ENCODE measurements around the gene STK31. TPM values are rescaled to one million over a fixed set of nuclear protein-coding genes. Genes with fewer than 3 reads are reported as not detected.

STK31 gene
- total RNA-seq = under 1 TPM in 3 of 4 donors, not detected in 1; 0.08 to 0.78 (median 0.27) TPM

GRCh38 chr7:23710000-23710399 lies at the start of gene STK31:
Gene STK31 (plus strand): TSS chr7:23710219. CDS start chr7:23710286, 67 bp downstream.
- intact Hi-C loops (cut with DNase I; ENCODE audit: low total_unique reads) = no loop called here
- no peak for DNase-seq (ENCODE audit: low spot score in 2 of 2)
- TF ChIP-seq POLR2A (IDR thresholded peaks at IDR 0.05) = no peak
- TF ChIP-seq CTCF (IDR thresholded peaks at IDR 0.05) = no peak
- no peak within 1 kb of the TSS for H3K4me3 ChIP-seq (ENCODE audit: low read depth, poor library complexity, severe bottlenecking)
- WGBS, 2 donors = 87 to 91% methylated on average over 33 of the region's 33 CpGs

- intact Hi-C loops (cut with DNase I; ENCODE audit: low total_unique reads) = no loop called here
- 83 to 84% methylated on average over 3 of the region's 3 CpGs for WGBS, 2 donors
- DNase-seq (ENCODE audit: low spot score in 2 of 2) = no peak
- no peak overlapping the region for H3K4me3 ChIP-seq (ENCODE audit: low read depth, poor library complexity, severe bottlenecking)
- no peak for TF ChIP-seq POLR2A (IDR thresholded peaks at IDR 0.05)
Observed at GRCh38 chr7:23661385-23661784, 48.6 kb upstream of the STK31 start.

- intact Hi-C loops (cut with DNase I; ENCODE audit: low total_unique reads) = no loop called here
- no peak overlapping the region for H3K4me3 ChIP-seq (ENCODE audit: low read depth, poor library complexity, severe bottlenecking)
- no peak for DNase-seq (ENCODE audit: low spot score in 2 of 2)
- 74 to 79% methylated on average over 8 of the region's 8 CpGs for WGBS, 2 donors
- TF ChIP-seq CTCF (IDR thresholded peaks at IDR 0.05) (no peak), POLR2A (IDR thresholded peaks at IDR 0.05) (no peak)
Observed at GRCh38 chr7:23662124-23662983, 47.7 kb upstream of the STK31 start.

GRCh38 chr7:23662984-23663313 lies 47.1 kb upstream of the STK31 start:
- no peak for TF ChIP-seq POLR2A (IDR thresholded peaks at IDR 0.05)
- no peak for TF ChIP-seq CTCF (IDR thresholded peaks at IDR 0.05)
- DNase-seq (ENCODE audit: low spot score in 2 of 2) = no peak
- 86% methylated on average over 2 of the region's 2 CpGs for WGBS, 2 donors
- intact Hi-C loops (cut with DNase I; ENCODE audit: low total_unique reads) = no loop called here
- H3K4me3 ChIP-seq (ENCODE audit: low read depth, poor library complexity, severe bottlenecking) = no peak overlapping the region

GRCh38 chr7:23664122-23664521 lies 45.9 kb upstream of the STK31 start:
- TF ChIP-seq CTCF (IDR thresholded peaks at IDR 0.05) (no peak), POLR2A (IDR thresholded peaks at IDR 0.05) (no peak)
- no peak for DNase-seq (ENCODE audit: low spot score in 2 of 2)
- intact Hi-C loops (cut with DNase I; ENCODE audit: low total_unique reads) = no loop called here
- no peak overlapping the region for H3K4me3 ChIP-seq (ENCODE audit: low read depth, poor library complexity, severe bottlenecking)

GRCh38 chr7:23672033-23672432 lies 38.0 kb upstream of the STK31 start:
- TF ChIP-seq CTCF (IDR thresholded peaks at IDR 0.05) = no peak
- no peak for TF ChIP-seq POLR2A (IDR thresholded peaks at IDR 0.05)
- 77 to 79% methylated on average over 3 of the region's 3 CpGs for WGBS, 2 donors
- DNase-seq (ENCODE audit: low spot score in 2 of 2) = no peak
- no peak overlapping the region for H3K4me3 ChIP-seq (ENCODE audit: low read depth, poor library complexity, severe bottlenecking)
- intact Hi-C loops (cut with DNase I; ENCODE audit: low total_unique reads) = loop anchor here (5.0 kb wide), 1 partner anchor 360 kb away; no protein-coding TSS in a partner anchor

Measured in lower leg skin (tissue), 4 donors.